GM21576 (cell line): ENCODE results near the gene GARIN5B.
"Not testable (repeated sequence)": the region's sequence is repeated elsewhere in the genome, so short reads cannot be mapped to it uniquely, and the experiment has no call there.

Experiments used
- ATAC-seq: cut with Tn5 transposase; IDR thresholded peaks from one replicate; pipeline ENCODE4 v1.9.1; 2021; ENCODE audit warnings: mild to moderate bottlenecking, moderate library complexity; ENCODE audit not compliant: unreplicated experiment

Gene GARIN5B

DNA sequence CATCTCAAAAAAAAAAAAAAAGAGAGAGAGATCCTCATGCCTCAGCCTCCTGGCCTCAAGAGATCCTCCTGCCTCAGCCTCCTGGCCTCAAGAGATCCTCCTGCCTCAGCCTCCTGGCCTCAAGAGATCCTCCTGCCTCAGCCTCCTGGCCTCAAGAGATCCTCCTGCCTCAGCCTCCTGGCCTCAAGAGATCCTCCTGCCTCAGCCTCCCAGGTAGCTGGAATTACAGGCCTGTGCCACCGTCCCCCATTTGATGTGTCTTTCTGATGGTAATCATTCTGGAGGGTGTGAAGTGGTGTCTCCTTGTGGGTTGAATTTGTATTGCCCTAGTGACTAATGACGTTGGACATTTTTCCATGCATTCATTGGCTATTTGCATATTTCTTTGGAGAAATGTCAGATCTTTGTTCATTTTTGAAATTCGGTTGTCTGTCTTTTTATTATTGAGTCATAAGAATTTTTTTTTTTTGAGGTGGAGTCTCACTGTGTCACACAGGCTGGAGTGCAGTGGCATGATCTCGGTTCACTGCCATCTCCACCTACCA lies 34.2 kb downstream of the GARIN5B start:
- not testable (repeated sequence) for ATAC-seq

DNA sequence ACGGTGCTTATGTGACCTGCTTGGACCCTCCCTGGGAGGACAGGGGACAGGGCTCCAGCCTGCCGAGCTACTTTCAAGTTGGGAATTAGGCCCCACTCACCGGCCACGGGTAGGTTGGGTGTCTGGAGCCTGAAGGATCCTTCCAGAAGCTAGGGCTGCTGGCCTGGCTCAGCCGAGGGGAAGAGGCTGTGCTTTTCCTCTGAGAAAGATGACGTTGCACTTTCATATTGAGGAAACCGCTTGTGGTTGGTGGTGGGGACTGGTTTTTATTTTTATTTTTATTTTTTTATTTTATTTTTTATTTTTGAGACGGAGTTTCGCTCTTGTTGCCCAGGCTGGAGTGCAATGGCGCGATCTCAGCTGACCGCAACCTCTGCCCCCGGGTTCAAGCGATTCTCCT lies 37.9 kb downstream of the GARIN5B start, which contains the start of gene TMEM150B:
Gene TMEM150B, minus strand, starts transcription at position 170 of the 400 bp plus-strand sequence. CDS start 4,305 bp downstream, outside the sequence.
- no peak for ATAC-seq

DNA sequence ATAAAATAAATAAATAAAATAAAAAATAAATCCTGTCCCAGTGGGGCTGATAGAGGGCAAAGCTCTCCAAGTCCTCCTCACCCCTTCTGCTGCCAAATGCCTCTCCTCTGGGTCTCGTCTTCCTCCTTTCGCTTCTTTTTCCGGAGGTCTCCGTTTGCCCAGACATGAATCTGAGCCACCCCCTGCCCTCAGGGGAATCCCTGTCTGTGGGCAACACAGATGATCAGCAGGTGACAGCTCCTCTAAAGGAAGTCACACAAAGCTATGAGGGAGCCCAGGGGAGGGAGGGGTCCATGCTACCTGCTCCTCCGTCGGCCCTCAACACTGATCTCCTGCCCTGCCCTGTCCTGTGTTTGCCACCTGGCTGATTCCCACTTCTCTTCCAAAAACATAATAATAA lies 38.4 kb downstream of the GARIN5B start:
- ATAC-seq, result no peak

DNA sequence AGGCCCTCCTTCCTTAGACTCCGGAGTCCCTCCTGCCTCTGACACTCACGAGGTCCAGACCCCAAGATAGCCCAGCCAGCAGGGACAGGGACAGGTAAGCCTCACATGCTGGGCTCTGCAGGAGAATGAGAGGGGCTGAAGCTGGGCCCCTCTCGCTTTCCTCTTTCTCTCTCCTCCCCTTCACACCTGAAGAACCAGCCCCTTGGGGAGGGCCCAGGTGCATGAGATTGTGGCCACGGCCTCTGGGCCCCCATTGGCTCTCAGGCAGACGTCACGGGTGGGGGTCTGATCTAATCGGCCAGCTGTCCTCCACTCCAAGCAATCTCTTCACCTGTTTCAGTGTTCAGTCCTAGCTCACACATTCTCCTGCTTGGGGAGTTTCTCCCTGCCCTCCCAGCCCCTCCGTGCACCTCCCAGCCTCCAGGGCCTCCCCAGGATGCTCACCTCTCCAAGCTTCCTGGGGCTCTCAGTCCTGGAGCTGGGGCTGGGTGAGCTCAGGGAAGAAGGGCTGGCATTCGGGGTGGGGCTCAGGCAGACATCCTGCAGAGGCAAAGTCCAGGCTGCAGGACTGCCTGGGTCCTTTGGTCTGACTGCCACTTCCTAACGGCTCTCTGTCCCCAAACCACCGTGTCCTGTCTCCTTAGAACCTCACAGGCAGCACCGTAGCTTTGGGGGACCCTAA lies 40.7 kb downstream of the GARIN5B start:
- ATAC-seq, result no peak

DNA sequence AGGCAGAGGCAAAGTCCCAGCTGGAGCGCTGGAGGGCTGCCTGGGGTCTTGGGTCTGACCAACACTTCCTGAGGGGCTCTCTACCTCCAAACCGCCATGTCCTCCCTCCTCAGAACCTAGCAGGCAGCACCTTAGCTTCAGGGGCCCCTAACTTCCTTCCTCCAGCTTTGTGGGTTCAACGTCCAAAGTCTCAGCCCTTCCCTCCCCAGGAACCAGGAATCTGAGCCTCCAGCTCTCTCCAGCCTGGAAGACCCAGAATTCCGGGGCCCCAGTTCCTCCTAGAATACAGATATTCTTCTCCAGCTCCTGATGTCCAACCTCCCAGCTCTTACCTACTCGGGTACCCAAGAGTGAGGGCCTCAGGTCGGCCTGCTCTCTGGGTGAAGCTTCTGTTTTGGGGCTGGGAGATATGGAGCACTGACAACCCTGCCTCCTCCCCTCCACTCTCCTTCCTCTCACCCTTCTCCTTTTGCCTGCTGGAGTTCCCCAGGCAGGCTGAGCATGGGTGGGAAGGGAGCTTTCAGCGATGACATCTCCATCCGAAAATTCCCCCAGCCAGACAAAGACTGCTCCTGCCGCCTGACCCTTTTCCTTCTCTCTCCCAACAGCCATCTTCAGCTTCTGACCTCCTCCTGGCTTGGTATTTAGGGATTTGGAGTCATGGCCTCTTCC lies 41.5 kb downstream of the GARIN5B start:
- no peak for ATAC-seq

DNA sequence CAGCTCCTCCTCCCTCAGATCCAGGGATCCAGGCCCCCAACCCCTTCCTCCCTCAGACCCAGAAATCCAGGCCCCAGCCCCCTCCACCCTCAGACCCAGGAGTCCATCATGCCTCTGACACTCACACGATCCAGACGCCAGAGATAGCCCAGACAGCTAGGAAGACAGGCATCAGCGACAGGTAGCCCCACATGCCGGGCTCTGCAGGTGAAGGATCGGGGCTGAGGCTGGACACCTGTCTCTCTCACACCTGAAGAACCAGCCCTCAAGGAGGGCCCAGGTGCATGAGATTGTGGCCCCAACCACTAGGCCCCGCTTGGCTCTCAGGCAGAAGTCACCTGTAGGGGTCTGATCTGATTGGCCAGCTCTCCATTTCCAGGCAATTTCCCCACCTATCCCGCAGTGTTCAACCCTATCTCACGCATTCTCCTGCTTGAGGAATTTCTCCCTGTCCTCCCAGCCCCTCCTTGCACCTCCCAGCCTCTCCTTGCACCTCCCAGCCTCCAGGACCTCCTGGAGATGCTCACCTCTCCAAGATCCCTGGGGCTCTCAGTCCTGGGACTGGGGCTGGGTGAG lies 42.1 kb downstream of the GARIN5B start:
- no peak for ATAC-seq

DNA sequence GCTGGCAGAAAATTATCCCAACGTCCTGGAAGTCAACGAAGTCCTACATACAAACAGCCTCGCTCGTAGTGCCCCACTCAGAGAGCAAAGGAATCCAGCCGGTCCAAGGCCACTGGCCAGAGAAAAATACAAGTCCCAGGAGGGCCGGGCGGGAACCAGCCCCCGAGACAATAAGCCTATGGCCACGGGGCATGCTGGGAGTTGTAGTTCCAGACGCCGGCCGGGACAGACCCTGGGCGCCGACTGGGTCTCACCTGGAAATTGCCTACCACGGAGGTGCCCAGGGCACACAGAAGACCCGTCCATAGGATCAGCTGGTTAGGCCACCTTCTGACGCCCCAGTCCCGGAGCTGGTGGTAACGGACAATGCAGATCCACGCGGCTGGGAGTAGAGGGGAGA lies 43.3 kb downstream of the GARIN5B start:
- ATAC-seq, result no peak

DNA sequence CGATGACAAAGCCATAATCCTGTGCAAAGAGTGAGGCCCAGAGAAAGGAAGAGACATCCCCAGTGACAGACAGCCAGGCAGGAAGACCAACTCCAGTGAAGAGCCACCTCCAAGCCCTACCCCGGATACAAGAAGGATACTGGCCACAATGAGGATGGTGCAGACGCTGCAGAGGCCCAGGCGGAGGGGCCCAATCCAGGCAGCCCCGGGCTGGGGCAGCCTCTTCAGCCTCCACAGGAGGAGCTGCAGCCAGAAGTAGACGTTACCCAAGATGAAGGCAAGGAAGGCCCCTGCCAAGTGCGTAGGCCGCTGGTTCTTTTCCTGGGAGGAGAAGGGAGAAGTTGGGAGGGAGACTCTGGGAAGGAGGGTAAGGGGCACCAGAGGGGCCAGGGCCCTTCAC lies 46.4 kb downstream of the GARIN5B start:
- no peak for ATAC-seq

DNA sequence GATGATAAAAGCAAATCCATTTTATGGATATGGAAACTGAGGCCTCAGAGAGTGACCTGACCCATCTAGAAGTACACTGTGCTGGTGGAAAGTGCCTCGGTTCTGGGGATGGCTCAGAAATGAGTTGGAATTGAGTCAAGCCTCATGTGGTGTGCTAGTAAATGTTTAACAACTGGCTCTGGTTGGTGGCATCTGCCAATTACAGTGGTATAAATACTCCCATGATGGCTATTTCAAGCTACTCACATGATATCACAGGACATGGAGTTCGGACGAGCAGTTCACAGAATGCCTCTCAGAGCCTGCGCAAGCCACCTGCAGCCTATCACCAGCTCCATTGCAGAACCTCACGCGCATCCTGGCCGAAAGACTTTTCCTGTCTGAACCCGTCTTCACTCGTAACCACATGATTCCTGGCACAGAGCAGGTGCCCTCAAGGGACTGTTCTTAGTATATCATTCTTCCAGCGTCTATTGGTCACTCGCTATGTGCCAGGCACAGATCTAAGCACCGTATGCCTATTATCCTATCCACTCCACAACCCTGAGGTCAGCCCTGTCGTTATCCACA lies 47.0 kb downstream of the GARIN5B start:
- ATAC-seq, result no peak

DNA sequence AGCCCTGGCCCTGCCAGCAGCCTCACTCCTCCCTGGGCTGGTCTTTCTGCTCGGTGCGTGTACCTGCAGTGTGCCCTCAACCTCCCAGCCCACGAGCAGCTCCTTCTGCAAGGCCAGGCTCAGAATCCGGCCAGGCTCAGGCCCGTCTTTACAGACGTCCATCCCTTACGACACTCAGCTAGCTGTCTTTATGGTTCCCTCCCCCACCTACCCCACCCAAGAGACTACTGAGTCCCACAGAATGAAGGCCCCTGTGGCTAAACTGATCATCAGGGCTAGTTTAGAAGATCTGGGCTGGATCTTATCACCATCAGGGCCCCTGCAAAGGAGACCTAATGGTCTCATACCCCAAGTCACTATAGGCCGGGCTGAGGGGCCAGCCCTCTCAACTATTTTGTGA lies 48.7 kb downstream of the GARIN5B start:
- ATAC-seq, result no peak

DNA sequence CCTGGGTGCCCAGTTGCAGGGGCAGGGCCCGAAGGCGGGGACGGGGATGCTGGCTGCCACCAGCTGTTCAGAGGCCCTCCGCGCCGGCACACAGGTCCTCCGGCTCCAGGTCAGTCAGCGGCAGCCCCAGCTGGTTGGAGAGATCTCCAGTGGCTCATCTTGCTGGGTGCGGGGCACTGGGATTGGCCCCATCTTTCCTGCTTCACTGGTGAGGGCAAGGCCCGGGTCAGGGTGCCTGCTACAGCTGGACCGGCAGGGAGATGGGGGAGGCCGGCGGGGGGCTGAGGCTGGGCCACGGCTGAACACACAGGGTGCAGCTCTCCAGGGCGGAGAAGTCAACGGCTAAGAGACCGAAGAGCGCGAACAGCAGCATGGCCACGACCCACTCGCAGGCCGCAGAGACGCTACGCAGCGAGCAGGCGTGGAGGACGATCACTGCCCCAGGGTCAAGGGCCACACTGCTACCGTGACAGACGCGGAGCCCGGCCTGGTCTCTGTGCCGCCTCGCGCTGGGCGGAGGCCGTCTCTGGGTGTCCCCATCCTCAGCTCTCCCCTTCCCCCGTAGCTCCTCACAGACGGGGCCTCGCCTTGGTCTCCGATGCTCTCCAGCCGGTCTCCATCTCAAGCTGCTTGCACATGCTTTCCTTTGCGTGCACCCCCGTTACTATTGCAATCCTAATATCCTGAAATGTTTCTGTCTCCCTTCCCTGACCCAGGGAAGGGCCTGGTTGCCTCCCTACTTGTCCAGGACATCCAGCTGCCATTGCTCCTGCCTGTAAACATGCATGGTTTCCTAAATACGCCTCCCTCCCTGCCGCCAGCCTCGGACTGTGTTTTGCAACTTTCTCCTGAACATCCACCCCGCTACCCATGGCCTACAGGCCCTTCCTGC lies 50.2 kb downstream of the GARIN5B start:
- no peak for ATAC-seq

DNA sequence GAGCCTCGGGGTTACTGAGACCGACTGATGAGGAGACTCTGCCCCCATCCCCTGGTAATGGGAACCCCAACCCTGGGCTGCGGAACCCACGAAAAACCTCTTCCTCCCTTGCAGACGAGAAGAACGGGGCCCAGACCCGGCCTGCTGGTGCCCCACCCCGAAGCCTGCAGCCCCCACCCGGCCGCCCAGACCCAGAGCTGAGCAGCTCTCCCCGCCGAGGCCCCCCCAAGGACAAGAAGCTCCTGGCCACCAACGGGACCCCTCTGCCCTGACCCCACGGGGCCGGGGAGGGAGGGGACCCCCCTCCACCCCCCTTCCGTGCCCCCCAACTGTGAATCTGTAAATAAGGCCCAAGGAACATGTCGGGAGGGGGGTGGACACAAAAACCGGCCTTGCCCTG lies 51.3 kb downstream of the GARIN5B start:
- ATAC-seq, result no peak

DNA sequence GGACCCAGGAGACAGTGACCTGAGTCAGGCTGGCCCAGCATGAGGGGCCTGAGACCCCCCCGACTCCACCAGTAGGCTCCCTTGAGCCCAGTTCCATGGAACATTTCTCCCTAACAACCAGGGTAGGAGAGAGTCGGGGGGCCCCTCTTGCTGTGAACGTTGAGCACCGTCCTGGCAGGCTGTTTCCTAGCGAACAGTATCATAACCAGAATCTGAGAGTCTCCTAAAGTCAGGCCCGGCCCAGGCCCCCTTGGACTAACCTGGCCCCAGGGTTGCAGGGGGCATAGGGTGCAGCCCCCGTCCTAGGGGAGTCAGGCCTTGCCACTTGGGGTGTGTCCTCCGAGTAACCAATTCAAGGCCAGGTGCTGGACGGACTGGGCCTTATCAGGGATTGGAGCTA lies 51.7 kb downstream of the GARIN5B start:
- ATAC-seq, result no peak

DNA sequence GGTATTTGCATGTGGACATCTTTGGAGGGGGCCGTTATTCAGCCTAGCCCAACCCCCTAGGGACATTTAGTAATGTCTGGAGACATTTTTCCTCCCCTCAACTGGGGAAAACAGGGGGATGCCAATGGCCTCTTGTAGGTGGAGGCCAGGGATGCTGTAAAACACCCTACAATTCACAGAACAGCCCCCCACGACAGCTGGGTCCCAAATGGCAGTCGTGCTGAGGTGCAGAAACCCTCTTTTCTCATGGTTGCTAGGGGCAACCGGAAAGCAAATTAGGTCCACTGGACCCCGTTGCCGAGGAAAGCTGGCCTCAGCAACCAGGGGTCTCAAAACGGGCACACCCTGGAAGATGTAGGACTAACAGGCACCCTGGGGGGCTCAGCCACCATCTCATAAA lies 52.6 kb downstream of the GARIN5B start:
- ATAC-seq, result no peak

DNA sequence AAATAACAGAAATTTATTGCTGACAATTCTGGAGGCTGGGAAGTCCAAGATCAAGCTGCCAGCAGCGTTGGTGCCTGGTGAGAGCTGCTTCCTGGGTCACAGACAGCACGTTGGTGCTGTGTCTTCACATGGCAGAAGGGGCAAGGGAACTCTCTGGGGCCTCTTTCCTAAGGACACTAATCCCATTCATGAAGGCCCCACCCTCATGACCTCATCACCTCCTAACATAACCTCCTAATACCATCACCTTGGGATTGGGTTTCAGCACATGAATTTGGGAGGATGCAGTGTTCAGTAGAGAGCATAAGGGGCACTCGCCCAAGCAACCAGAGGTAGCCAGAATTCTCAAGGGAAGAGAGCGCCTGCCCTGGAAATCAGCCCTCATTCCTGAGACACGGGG lies 53.6 kb downstream of the GARIN5B start:
- ATAC-seq, result no peak

DNA sequence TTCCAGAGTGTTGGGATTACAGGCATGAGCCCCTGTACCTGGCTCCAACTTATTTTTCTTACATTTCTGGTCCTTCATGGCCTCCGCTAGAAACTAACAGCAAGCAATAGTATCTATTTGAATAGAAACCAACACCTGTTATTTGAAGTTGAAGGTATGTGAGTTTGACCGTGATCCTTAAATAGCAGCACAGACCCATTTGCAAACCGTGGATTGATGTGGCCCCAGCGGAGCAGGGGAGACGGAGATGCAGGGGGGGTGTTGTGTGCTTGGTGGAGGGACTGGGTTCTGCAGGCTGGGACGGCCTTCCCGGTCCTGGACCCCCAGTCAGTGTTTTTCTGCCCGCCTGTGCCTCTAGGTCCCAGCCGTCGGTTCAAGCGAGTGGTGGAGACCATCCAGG lies 54.8 kb downstream of the GARIN5B start:
- ATAC-seq, result no peak

DNA sequence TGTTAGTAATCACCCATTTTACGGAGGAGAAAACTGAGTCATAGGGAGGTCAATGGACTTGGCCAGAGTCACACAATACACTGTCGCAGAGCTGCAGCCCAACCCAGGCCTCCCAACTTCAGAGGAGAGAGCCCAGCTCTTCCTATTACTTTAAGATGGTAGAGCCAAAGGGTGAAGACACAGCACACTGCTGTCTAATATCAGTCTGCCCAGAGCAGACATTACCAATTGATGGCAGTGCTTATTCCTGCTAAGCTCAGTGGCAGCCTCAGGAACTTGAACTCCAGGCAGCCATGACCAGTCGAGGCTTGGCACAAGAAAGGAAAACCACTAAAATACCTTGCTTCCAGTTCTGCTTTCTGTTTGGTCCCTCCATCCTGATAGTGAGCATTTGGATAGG lies 56.3 kb downstream of the GARIN5B start:
- no peak for ATAC-seq

DNA sequence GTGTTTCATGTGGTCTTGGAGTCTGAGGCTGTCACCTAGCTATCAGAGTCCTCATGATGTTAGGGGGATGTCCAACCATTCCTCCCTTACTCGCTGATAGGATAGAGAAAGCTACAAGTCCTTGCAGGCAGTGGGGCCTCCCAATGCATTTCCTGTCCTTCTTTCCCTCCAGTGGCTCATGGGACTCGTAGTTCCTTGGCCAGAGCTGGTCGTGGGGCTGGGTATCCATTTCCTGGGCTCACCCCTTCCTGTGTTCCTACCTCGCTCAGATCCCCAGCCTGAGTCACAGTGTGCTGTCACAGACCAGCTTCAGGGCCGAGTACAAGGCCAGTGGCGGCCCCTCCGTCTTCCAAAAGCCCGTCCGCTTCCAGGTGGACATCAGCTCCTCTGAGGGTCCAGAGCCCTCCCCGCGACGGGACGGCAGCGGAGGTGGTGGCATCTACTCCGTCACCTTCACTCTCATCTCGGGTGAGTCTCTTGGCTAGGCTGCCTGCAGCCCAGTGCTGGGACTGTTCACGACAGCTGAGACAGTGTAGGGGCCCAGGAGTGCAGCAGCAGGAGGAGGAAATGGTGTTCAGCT lies 57.0 kb downstream of the GARIN5B start:
- ATAC-seq, result no peak

DNA sequence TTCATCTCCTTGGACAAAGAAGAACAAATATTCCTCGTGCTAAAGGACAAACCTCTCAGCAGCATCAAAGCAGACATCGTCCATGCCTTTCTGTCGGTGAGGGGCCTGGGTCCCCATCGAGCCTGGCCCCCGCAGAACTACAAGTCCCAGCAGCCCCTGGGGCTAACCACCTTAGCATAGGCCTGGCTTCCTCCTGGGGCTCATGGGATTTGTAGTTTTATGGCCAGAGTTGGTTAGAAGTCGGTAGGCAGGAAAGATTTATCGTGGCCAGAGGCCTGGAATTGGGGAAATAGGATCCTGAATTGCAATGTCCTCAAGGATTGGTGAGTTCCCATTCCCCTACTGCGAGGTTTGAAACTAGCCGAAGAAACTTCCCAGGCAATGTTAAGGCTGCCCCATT lies 57.6 kb downstream of the GARIN5B start:
- ATAC-seq, result no peak

DNA sequence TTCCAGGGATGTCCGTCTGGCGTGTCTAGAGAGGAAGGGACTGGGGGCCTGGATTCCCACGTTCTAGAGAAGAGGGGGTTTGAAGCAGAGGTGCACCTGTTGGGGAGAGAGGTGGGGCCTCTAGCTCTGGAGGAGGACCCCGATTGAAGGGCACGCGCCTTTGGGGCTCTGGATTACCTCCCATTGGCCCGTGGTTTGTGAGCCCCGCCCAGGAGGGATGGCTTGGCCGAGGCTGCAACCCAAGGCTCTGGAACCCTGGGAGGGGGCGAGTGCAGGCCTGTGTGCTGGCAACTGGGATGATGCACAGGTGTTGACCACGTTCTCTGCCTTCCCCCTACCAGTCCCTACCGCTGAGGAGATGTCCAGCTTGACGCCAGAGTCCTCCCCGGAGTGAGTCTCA lies 58.1 kb downstream of the GARIN5B start:
- no peak for ATAC-seq
